Left lung (tissue), 10 donors: Measurements from ENCODE around the gene TMEM209. TPM values are rescaled to one million over a fixed set of nuclear protein-coding genes. Genes with fewer than 3 reads are reported as not detected.

Source experiments
- ATAC-seq: fragments of 200-7000 bp; cut with Tn5 transposase; one replicate; pipeline ENCODE4 v1.9.1; 2020; ENCODE audit warnings: moderate library complexity
- DNase-seq, 4 donors: peaks; one replicate each; pipeline ENCODE4 v3.0.0-alpha.2; 2013 to 2020
- H3K27ac ChIP-seq, 2 donors: fragments of 200-600 bp; sonication (generic) in 1 of 2; one replicate each; pipeline versions ENCODE4 v1.5.0 to v1.8.0; 2020 to 2021
- H3K27me3 ChIP-seq, 2 donors: fragments of 200-600 bp; sonication (generic) in 1 of 2; one replicate each; pipeline versions ENCODE4 v1.5.0 to v1.8.0; 2020 to 2021
- H3K36me3 ChIP-seq, 2 donors: fragments of 200-600 bp; sonication (generic) in 1 of 2; one replicate each; pipeline versions ENCODE4 v1.5.0 to v1.8.0; 2020 to 2021
- H3K4me1 ChIP-seq, 2 donors: fragments of 200-600 bp; one replicate each; pipeline ENCODE4 v1.8.0; 2021
- H3K4me3 ChIP-seq, 2 donors: fragments of 200-600 bp; sonication (generic) in 1 of 2; one replicate each; pipeline versions ENCODE4 v1.5.0 to v1.8.0; 2020 to 2021; ENCODE audit warnings: mild to moderate bottlenecking in 1 of 2
- H3K9me3 ChIP-seq, 2 donors: fragments of 200-600 bp; sonication (generic) in 1 of 2; one replicate each; pipeline versions ENCODE4 v1.5.0 to v1.8.0; 2020 to 2021
- intact Hi-C, 2 donors: fragments of 100-400 bp; cut with DNase I; formaldehyde crosslinking; loops; one replicate each; pipeline versions ENCODE4 v1.11.2 to v1.14.2; 2022
- polyA plus RNA-seq, 6 donors: library from polyadenylated mRNA; unstranded; fragments of 120-200 nt; gene quantifications; one replicate each; pipeline ENCODE4 v1.2.1, GENCODE V29; 2013; ENCODE audit not compliant: insufficient read length in 6 of 6
- total RNA-seq, 2 donors: library from RNA; stranded (reverse); fragmentation: NEBNext Ultra II Directional; extraction: Animal tissue kit (Norgen Biotek cat#: 25700); gene quantifications; one replicate each; pipeline ENCODE4 v1.2.1, GENCODE V29; 2021
- TF ChIP-seq, protein P1 (sequence below), 2 donors: fragments of 200-600 bp; sonication (generic) in 1 of 2; IDR thresholded peaks; one replicate each; pipeline versions ENCODE4 v1.5.0 to v1.8.0; 2021; ENCODE audit warnings: antibody characterized with exemption in 2 of 2
- donor health status: DM: no; HTN: yes; CAD: no.
- donor health status: DM: no; HTN: no; CAD: no.

The TMEM209 gene
- total and polyA plus RNA-seq, 8 donors: 18.8 to 23.5 (median 20.3) TPM

DNA sequence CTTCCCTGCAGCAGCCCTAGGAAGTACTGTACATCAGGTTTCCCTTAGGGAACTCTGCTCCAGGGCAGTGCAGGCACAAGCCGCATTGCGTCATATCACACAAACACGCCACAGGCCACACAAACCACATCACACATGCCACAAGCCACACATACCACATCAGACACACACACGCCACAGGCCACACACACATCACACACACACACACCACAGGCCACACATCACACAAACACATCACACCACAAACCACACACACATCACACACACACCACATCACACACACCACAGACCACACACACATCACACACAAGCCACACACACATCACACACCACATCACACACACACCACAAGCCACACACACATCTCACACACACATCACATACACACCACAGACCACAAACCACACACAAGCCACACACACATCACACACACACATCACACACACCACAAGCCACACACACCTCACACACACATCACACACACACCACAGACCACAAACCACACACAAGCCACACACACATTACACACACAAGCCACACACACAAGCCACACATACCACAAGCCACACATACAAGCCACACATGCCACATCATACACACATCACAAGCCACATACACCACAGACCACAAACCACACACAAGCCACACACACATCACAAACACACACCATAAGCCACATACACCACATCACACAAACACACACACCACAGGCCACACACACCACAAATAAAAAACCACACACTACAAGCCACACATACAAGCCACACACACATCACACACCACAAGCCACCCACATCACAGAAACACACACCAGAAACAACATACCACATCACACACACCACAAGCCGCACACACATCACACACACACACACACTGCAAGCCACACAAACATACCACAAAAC lies 53.4 kb downstream of the TMEM209 start:
- Histone ChIP-seq H3K27ac (no peak overlapping the region), H3K4me3 (no peak overlapping the region), H3K27me3 (no peaks in the 10 kb centered on the region), H3K4me1 (peaks cover 0 to 8% of the 10 kb centered on the region in 2 donors), H3K36me3 (no peaks in the 10 kb centered on the region), H3K9me3 (peaks cover 0 to 3% of the 10 kb centered on the region in 2 donors)
- DNase-seq: no peak
- intact Hi-C loops: no loop called here
- no peak for ATAC-seq
- TF ChIP-seq, protein P1, sequence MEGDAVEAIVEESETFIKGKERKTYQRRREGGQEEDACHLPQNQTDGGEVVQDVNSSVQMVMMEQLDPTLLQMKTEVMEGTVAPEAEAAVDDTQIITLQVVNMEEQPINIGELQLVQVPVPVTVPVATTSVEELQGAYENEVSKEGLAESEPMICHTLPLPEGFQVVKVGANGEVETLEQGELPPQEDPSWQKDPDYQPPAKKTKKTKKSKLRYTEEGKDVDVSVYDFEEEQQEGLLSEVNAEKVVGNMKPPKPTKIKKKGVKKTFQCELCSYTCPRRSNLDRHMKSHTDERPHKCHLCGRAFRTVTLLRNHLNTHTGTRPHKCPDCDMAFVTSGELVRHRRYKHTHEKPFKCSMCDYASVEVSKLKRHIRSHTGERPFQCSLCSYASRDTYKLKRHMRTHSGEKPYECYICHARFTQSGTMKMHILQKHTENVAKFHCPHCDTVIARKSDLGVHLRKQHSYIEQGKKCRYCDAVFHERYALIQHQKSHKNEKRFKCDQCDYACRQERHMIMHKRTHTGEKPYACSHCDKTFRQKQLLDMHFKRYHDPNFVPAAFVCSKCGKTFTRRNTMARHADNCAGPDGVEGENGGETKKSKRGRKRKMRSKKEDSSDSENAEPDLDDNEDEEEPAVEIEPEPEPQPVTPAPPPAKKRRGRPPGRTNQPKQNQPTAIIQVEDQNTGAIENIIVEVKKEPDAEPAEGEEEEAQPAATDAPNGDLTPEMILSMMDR (IDR thresholded peaks at IDR 0.05): no peak

DNA sequence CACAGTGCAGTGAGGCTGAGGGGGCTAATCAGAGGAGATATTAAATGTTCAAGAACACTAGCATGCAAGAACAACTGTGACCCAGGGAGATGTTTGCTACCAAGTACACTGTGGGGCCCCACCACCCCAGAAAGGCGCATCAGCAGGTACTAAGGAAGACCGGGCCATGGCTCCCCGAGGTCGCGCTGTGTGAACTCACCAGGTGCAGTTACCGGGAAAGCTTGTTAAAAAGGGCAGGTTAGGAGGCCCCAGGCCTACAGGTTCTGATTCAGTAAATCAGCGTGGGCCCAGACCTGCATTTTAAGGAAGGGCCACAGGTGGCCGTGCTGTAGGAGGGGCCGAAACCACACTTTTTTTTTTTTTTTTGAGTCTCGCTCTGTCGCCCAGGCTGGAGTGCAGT lies 54.6 kb downstream of the TMEM209 start:
- no peak for DNase-seq
- no peaks in the 10 kb centered on the region for H3K27me3 ChIP-seq
- intact Hi-C loops: no loop called here
- TF ChIP-seq, protein P1 (IDR thresholded peaks at IDR 0.05): no peak
- no peaks in the 10 kb centered on the region for H3K36me3 ChIP-seq
- H3K4me3 ChIP-seq: no peak overlapping the region
- H3K4me1 ChIP-seq: peaks cover 0 to 8% of the 10 kb centered on the region in 2 donors
- no peaks in the 10 kb centered on the region for H3K9me3 ChIP-seq
- H3K27ac ChIP-seq: no peak overlapping the region
- ATAC-seq: no peak

DNA sequence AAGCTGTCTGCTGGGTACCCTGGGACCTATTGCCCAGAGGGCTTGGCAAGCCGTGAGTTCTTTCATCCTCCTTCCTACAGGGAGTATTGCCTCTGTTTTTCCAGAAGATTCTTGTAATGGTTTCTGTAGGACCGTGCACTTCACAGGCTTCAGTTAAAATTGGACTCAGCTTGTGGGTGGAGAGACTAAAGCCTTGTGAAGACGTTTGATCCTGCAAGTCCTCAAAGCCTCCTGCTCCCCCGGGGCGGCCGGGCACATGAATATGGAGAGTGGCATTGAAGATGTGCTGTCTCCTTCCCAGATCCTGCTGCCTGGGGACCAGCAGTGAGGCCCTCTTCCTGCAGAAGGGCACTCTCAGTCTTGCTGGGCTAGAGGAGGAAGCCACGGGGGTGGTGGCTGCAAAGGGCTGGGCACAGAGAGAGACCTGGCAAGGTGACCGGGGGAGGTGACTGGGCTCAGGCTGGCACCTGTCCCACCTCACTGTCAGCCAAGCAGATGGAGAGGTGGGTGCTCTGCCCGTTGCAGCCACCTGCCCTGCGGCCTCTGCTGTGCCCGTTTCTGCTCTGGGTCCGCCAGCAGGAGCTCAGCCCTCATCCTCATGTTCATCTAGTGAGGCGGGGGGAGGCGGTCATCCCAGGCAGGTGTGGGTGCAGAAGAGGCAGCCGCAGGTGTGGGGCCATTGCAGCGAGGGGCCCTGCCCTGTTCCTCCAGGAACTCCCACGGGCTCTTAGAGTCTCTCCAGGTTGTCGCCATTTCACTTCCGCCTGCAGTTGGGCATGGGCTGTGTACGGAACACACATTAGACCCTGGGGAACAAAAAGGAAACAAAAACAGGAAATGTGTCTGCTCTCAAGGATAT lies 55.7 kb downstream of the TMEM209 start:
- DNase-seq: peak in 1 of 4 donors; percentile 52
- Histone ChIP-seq H3K27me3 (no peaks in the 10 kb centered on the region), H3K9me3 (no peaks in the 10 kb centered on the region), H3K4me3 (no peak overlapping the region), H3K4me1 (peaks cover 0 to 7% of the 10 kb centered on the region in 2 donors), H3K27ac (no peak overlapping the region), H3K36me3 (no peaks in the 10 kb centered on the region)
- intact Hi-C loops: no loop called here
- TF ChIP-seq, protein P1 (IDR thresholded peaks at IDR 0.05): no peak
- peak; percentile 29 for ATAC-seq

DNA sequence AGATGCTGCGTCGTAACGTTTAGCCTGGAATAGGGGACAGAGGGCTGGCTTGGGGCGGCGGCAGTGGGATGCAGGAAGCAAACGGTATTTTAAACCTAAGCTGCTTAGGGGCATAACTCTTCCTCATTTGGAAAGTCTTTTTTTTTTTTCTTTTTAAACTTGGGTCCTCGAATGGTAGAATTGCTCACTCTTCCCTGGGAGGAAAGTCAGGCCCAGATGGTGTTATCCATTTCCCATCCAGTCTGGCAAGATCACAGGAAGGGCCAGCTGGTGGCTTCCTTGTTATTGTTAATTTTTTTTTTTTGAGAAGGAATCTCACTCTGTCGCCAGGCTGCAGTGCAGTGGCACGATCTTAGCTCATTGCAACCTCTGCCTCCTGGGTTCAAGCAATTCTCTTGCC lies 56.6 kb downstream of the TMEM209 start:
- H3K4me1 ChIP-seq: peaks cover 2 to 5% of the 10 kb centered on the region in 2 donors
- intact Hi-C loops: no loop called here
- DNase-seq: no peak
- H3K36me3 ChIP-seq: no peaks in the 10 kb centered on the region
- H3K27ac ChIP-seq: no peak overlapping the region
- H3K4me3 ChIP-seq: no peak overlapping the region
- H3K9me3 ChIP-seq: no peaks in the 10 kb centered on the region
- ATAC-seq: no peak
- no peaks in the 10 kb centered on the region for H3K27me3 ChIP-seq
- TF ChIP-seq, protein P1 (IDR thresholded peaks at IDR 0.05): no peak
